SH-SY5Y (cell line): ENCODE measurements around the gene TPMT.

Source experiments
- GATA2 ChIP-seq: IDR thresholded peaks from 2 replicates; pipeline ENCODE4 v1.6.1; 2011; ENCODE audit warnings: mild to moderate bottlenecking, low read depth, low read length
- GATA3 ChIP-seq: IDR thresholded peaks from 2 replicates; pipeline ENCODE4 v1.6.1; 2011; ENCODE audit warnings: low read depth, mild to moderate bottlenecking, low read length, moderate library complexity

TPMT gene

DNA sequence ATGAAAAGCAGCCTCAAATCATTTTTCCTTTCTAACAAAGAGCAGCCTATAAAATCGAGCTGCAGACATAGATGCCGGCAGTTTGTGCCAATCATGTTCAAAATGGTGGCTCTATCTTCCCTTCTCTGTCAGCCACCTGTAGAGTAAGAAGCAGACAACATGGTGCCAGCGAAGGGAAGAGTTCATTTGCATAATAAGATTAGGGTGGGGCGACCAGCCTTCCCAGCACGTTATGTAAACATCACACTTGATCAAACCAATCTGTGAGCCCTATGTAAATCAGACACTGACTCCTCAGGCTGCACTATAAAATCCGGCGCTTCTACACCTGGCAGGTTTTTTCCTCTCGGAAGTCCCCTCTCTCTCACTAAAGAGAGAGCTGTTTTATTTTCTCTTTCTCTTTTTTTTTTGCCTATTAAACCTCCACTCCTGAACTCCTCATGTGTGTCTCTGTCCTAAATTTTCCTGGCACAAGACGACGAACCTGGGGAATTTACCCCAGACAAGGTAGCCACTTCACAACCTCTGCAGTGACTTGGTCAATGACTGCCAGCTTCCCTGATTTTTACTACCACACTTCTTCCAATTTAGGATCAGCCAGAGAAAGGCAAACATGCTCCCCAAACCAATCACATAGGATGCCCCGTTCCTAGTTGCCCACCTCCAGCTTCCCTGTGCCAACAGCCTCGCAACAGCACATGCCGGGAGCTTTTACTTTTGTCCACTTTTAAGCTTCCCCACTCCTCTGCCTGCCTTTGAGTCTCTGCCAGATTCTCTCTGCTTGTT lies 12.9 kb downstream of the TPMT start:
- TF ChIP-seq GATA3 (no peak), GATA2 (no peak)

- TF ChIP-seq GATA2: no peak
- no peak for TF ChIP-seq GATA3
Observed at GRCh38 chr6:18139935-18140621, 14.8 kb downstream of the TPMT start.

- TF ChIP-seq GATA2 (no peak), GATA3 (no peak)
Observed at GRCh38 chr6:18138906-18139305, 16.0 kb downstream of the TPMT start.

- TF ChIP-seq GATA2 (no peak), GATA3 (no peak)
Observed at GRCh38 chr6:18136260-18136659, 18.6 kb downstream of the TPMT start.

- no peak for TF ChIP-seq GATA3
- TF ChIP-seq GATA2: no peak
Observed at GRCh38 chr6:18135171-18135570, 19.7 kb downstream of the TPMT start.

DNA sequence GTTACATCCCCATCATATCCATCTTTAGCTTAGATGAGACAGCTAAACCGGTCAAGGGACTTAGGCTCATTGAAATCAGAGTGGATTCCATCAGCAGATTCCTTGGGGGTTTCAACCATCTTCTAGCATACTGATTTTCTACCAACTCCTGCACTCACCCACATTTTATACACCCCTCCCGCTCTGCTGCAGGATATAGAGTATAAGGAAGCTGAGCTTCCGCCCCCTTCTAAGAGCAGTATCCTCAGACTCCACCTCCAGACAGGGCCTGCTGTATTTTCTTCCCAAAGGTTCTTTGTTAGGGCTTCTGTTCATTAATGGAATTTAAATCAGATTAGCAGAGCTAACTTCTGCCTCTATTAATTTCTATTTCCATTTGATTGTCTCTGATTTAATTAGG lies 22.5 kb downstream of the TPMT start:
- no peak for TF ChIP-seq GATA3
- TF ChIP-seq GATA2: no peak

DNA sequence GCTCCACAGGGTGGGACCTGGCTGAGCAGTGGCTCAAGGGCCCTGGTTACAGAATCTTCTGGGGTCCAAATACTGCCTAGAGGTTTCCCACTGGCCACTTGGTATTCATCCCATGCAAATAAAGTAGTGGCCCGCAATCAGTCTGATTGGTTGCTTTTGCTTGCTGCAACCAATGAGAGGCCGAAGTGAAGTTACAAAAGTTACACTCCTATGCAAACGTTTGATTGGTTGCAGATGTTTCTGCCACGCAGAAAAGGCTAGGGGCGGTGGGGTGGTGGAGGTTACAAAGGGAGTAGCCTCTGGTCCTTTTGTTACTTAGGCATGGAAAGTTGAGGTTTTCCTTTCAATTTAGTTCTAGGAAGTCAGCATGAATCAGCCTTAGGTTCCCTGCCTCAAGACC lies 28.8 kb downstream of the TPMT start:
- TF ChIP-seq GATA2: no peak
- TF ChIP-seq GATA3: no peak

DNA sequence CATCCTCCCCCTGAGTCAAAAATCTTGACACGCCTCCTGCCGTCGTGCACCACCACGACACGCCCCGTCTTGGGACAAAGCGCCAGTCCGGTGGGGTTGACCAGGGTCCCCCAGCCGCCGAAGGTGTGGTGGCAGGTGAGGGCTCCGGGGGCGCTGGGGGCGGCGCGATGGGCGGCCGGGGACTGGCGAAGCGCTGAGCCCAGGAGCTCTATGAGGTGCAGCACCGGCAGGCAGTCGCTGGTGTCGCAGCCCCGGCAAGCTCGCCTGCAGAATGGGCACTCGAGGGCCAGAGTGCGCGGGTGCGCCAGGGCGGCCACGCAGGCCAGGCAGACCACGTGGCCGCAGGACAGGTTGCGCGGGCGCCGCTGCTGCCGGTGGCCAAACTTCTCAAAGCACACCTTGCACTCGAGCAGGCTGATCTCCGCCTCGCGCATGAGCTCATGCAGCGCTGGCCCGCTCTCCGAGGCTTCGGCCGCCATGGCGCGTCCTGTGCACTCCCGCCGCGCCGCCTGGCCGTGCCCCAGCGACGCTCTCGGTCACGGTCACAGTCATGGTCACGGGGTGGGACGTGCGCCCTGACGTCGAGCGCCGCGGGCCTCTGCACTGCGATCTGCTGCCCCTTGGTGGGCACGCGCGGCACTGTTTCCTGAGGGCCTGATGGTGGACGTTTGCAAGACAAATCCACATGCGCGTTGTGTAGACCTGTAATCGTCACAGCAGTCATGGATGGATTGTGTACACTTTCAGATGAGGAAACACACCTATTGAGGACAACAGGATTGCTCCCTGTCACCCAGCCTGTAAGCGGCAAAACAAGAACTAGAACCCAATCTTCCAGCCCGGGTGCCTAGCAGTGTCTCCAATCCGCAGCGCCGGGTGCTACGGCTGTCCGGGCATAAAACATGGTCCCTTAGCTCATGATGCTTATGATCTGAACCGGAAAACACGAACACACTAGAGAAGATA lies 32.5 kb downstream of the TPMT start, which contains the start of gene NHLRC1:
Gene NHLRC1 (minus strand): TSS at position 550 of the 966 bp plus-strand sequence. CDS start 71 bp downstream, at position 479.
- TF ChIP-seq GATA3: no peak
- TF ChIP-seq GATA2: no peak

DNA sequence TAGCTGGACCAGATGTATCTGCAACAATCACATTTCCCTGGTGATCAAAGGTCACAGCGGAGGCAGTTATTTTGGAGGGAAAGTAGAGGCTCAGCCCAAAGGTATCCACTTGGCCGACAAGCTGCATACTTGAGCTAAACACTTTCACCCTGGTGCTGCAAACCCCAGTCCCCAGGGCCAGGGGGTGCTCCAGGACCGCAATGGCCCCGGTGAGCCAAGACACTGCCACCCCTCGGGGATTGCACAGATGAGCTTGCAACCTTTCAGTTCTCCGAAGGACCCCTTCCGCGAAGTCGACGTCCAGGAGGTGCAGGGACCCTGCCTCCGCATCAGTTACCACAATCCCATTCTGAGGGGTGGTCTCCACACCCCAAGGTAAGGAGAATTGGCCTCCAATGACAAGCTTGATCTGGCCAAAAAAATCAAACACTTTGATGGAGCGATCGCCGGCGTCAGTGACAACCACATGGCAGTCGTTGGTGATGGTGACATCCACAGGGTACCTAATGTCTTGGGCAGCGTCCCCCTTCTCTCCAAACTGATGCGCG lies 33.2 kb downstream of the TPMT start:
- TF ChIP-seq GATA2 (no peak), GATA3 (no peak)

DNA sequence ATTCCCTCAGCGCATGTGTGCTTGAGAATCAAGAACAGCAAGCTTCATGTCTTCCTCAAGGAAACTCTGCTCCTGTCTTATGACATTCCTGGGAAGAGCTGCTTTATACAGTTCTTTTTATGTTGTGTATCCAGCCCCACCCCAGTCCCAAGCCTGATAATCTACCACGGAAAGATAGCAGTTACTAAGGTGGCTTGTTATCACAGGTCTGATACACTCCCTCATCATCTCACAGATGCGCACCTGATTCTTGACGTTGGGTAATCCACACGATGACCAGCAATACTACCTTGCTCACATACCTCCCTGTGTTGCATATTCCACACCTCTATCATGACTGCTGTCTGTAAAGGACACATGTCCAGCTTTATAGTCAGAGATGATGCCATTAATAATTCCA lies 35.6 kb downstream of the TPMT start:
- TF ChIP-seq GATA2: no peak
- no peak for TF ChIP-seq GATA3

DNA sequence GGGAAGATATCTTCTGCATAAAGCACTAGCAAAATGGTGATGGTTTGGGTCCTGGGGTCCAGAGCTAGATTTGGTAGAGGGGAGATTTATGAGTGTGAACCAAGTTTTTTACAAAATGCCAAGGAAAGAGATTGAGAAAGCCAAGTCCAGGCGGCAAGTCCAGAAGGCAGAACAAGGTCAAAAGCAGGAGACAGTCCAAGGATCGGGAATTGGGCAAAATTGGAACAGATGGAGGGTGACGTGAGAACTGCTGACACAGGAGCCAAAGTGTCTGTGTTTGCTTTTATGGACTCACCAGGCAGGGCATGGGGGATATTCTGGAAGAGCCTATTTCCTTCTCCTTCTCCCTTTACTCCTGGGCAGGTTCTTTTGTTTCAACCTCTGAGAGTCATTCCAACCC lies 36.5 kb downstream of the TPMT start:
- TF ChIP-seq GATA3 (no peak), GATA2 (no peak)

GRCh38 chr6:18117136-18117535 lies 37.7 kb downstream of the TPMT start:
- TF ChIP-seq GATA2 (no peak), GATA3 (no peak)

DNA sequence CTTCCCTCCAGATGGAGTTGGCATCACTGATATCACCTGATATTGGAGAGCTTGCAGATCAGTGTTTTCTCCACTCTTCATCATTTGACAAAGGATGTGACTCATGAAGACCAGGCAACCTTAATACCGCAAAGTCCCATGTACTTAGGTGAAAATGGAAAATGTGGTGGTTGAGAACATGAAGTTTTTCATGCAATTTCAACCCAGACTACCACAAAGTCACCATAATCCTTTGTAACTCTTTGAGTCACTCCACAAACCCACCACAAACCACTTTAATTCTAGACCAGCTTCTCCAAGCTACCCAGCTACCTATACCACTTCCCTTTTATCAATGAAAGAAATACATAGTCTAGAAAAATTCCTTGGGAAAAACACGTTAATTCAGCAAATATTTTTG lies 39.5 kb downstream of the TPMT start:
- TF ChIP-seq GATA3: no peak
- TF ChIP-seq GATA2: no peak

DNA sequence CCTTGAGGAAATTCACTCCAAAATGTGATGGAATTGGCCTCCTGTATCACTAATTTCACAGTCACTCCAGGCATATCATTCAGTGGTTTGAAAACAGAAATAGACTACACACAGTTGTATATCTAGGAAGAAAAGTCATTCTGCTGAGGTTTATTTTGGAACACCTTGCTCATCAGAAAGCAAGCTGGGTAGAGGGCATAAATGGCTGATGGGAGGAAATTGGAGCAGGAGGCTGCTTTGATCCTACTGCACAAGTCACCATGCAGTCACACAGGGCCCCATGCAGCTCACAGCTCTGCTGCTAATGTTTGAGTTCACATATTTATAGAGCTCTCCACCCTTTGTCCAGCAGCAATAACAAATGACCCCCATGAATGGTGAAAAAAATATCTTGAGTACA lies 44.7 kb downstream of the TPMT start:
- TF ChIP-seq GATA2 (no peak), GATA3 (no peak)
